Putamen (tissue), 1 donor: Measurements from ENCODE around the gene TM4SF1.
"Not testable (repeated sequence)": the region's sequence is repeated elsewhere in the genome, so short reads cannot be mapped to it uniquely, and the experiment has no call there.

Experiments
- DNase-seq: peaks from one replicate; pipeline ENCODE4 v3.0.0-alpha.2; 2016; ENCODE audit warnings: low spot score

Gene TM4SF1

GRCh38 chr3:149343951-149344350 lies 33.5 kb downstream of the TM4SF1 start:
- no peak for DNase-seq

GRCh38 chr3:149342413-149343380 lies 34.8 kb downstream of the TM4SF1 start:
- no peak for DNase-seq

GRCh38 chr3:149340310-149340933 lies 37.0 kb downstream of the TM4SF1 start:
- peak; percentile 7 for DNase-seq

GRCh38 chr3:149339931-149340309 lies 37.5 kb downstream of the TM4SF1 start:
- DNase-seq, result peak; percentile 26

GRCh38 chr3:149337486-149337885 lies 40.0 kb downstream of the TM4SF1 start:
- not testable (repeated sequence) for DNase-seq

GRCh38 chr3:149336925-149337324 lies 40.5 kb downstream of the TM4SF1 start:
- DNase-seq, result no peak

GRCh38 chr3:149333176-149333859 lies 44.1 kb downstream of the TM4SF1 start, which contains the start of gene TM4SF18:
Gene TM4SF18 (minus strand): TSS chr3:149333636. CDS start chr3:149333382, 254 bp downstream.
- DNase-seq, result peak; percentile 43

- DNase-seq, result no peak
Measured at GRCh38 chr3:149332771-149333170, 44.7 kb downstream of the TM4SF1 start.

- no peak for DNase-seq
Measured at GRCh38 chr3:149332227-149332765, 45.2 kb downstream of the TM4SF1 start.

GRCh38 chr3:149331396-149331795 lies 46.1 kb downstream of the TM4SF1 start:
- no peak for DNase-seq

- DNase-seq, result no peak
Measured at GRCh38 chr3:149330609-149331331, 46.7 kb downstream of the TM4SF1 start.

GRCh38 chr3:149327156-149327555 lies 50.3 kb downstream of the TM4SF1 start:
- no peak for DNase-seq

GRCh38 chr3:149325581-149325980 lies 51.9 kb downstream of the TM4SF1 start:
- DNase-seq, result no peak

GRCh38 chr3:149324332-149324731 lies 53.1 kb downstream of the TM4SF1 start:
- no peak for DNase-seq

GRCh38 chr3:149321640-149322039 lies 55.8 kb downstream of the TM4SF1 start:
- no peak for DNase-seq

- no peak for DNase-seq
Measured at GRCh38 chr3:149321136-149321535, 56.3 kb downstream of the TM4SF1 start.

GRCh38 chr3:149319750-149320149 lies 57.7 kb downstream of the TM4SF1 start:
- DNase-seq, result no peak
